Fibroblast of upper back skin (primary cell): ENCODE measurements around the gene INO80B.
A peak's percentile ranks its signal among the peaks of the same experiment; 100 is the strongest.

Experiments used
- DNase-seq: peaks from one replicate; pipeline ENCODE4 v3.0.0-alpha.2; 2013

INO80B gene

DNA sequence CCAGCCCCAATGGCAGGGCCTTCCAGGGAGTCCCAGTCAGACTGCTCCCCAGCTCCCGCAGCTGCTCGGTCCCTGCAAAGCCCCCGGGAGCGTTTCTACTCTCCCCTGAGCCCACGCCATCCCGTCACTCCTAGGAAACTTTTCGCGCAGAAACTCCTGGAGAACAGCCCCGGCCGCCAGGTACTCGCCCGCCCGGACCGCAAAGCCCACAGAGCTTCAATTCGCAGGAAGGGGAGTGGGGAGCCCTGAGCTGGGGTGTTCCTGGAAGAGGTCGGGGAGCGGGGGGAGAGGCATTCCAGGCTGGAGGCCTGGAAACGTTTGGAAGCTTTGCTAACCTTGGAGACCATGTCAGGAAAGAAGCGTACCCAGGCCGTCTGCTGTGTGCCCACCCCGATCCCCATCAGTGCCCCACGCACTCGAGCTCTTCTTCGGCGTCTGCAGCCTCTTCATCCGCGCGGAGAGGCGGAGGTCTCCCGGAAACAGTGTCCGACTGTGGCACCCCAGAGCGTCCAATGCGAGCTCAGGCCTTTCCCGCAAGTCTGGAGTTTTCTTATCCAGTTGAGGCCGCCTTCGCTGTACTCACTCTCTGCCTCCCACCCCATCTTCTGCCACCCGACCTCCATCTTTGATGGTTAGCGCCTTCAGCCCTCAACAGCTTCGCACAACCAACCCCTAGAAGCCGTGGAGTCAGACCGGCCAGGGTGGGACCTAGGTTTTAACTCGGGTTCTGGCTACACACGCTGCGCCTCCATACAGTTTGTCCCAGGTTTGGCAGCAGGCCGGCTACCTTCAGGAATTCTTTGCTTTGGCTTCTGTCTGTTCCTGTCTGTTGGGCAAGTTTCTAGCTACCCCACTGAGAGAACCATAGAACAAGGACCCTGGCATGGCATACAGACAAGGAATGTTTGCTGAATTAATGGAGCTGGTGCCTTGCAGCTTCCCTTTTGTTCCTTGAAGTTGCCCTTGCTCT is 48.9 kb downstream of the INO80B start:
- DNase-seq: no peak

DNA sequence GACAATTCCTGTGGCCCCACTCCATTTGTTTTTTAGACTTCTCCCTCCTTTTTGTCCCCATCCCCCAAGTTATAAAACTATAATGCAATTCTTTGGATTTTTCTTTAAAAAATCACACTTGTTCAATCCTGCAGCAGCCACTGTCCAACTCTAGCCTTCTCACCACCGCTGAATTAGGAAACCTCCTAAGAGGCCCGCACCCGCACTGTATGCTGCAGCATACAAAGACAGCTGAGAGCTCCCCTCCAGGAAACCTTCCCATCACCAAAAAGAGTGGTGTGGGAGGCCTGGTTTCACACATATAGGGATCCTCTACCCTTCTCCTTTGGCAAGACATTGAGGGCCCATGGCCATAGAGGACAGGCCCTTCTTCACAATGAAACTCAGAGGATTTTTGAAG is 49.7 kb downstream of the INO80B start:
- no peak for DNase-seq

DNA sequence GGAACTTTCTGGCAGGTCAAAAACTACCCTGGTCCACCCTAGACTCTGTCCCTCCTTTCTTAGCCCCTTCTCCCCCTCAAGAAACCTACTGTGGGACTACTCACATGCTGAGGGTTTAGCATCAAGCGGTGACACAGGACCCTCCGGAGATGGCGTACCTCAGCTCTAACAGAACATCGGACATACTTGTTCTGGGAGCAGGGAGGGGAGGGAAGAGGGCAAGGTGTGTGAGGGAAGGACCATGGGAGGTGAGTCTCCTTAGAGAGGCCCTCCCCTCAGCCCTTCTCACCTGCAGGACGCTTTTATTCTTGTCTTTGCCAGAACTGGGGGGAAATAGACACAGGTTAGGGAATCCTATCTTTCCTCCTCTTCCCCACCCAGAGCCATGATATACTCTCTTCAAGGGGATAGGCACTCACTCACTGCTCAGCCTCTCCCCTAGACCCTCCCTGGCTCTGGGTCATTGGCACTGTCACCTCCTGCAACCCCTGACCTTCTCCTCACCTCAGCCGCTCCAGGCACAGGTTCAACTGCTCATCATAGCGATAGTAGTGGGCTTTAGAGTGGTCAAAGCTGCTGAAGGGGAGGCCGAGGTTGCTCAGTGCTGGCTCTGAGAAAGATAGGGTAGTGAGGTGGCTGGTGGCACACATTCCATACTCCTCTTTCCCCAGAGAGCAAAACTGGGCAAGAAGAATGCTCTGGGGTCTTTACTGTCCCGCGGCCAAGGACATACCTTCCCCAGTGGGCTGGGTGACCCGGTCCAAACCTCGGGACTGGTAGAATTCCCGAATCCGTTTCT is 50.8 kb downstream of the INO80B start:
- no peak for DNase-seq

DNA sequence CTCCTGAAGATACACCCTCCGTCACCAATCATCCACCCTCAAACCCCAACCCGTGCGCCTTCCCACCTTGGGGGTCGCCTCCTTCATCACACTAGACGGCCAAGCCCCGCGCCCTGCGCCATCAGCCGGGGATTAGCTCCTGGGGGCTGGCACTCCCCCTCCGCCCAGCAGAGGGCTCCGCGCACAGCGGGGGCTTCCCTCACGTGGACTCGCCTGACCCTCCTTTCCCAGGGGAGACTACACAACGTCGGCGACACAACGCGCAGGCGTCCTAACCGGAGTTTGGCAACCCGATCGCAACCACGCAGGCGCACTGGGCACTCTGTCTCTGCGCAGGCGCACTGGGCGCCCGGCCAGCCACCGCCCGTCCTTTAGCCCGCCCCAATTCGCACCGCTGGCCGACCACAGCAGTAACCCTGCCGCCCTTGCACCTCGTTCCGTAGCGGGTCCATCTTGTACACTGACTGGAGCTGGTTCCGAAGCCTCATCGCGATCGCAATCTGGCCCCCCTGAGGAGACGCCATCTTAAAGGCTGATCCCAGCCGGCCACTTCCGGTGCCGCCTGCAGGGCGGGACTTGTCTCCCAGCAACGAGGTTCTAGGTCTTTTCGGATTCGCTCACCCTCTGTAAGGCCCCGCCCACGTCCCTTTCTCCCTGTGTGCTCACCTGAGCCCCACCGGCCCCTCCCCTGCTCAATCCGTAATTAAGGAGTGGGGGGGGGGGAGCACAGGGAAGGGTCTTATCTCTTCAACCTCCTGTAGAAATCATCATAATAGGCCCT is 52.4 kb downstream of the INO80B start, which contains the start of gene PCGF1:
TSS of gene PCGF1 (minus strand) at position 551 of the 781 bp plus-strand sequence. CDS start at position 524, 27 bp downstream.
- peak; percentile 99 for DNase-seq
